ENCODE results near the gene FGF3.

GRCh38 chr11:69823641-69824265 lies 4.5 kb upstream of the FGF3 start:
- TF ChIP-seq CTCF (IDR thresholded peaks at IDR 0.05 in 8 of 11, conservative IDR thresholded peaks at IDR 0.05 in 3 of 11) (no peak), POLR2A (IDR thresholded peaks at IDR 0.05) (no peak), POLR2AphosphoS5 (IDR thresholded peaks at IDR 0.05) (no peak)

Data from spleen (tissue), 7 donors.